NCI-H2196 (cell line): ENCODE results near the gene EFCAB5.
A peak's percentile ranks its signal among the peaks of the same experiment; 100 is the strongest.
"Not testable (repeated sequence)": the region's sequence is repeated elsewhere in the genome, so short reads cannot be mapped to it uniquely, and the experiment has no call there.

ENCODE experiments used
- DNase-seq: peaks from one replicate; lab custom pipeline; 2025; ENCODE audit not compliant: unreplicated experiment; lab: John Stamatoyannopoulos, UW

EFCAB5 gene

DNA sequence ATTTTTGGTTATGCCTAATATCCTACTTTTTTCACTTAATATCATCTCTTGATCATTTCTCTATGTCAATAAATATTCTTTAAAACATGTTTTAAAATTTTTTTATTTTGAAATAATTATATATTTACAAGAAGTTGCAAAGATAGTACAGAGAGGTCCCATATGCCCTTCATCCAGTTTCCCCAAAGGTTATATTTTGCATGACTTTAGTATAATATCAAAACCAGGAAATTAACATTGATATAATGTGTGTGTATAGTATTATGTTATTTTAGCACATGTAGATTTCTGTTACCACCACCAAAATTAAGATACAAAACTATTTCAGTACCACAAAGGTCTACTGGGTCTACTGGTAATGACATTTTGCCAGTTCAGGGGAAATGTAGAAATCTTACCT, 60.7 kb downstream of the EFCAB5 start:
- DNase-seq, result no peak

DNA sequence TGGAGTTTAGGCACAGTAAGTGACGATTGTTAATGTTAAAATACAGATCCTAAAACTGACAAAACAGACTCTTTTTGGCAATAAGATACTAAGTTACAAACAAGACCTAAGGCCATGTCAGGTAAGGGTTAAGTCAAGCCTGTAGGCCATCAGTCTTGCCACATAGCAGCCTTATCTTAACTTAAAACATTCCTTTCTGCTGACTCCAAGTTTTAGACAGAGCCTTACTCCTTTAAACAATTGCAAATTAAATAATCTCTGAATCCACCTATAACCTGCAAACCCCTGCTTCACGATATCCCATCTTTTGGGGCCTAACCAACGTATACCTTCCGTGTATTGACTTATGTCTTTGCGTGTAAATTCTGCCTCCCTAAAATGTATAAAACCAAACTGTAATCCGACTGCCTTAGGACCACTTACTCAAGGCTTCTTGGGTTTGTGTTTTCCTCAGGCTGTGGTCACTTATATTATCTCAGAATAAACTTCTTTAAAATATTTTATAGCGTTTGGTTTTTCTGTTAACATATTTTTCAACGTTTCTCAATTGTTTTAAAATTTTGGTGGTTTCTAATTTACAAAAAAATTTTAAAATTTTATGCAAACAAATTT, 64.4 kb downstream of the EFCAB5 start:
- no peak for DNase-seq

DNA sequence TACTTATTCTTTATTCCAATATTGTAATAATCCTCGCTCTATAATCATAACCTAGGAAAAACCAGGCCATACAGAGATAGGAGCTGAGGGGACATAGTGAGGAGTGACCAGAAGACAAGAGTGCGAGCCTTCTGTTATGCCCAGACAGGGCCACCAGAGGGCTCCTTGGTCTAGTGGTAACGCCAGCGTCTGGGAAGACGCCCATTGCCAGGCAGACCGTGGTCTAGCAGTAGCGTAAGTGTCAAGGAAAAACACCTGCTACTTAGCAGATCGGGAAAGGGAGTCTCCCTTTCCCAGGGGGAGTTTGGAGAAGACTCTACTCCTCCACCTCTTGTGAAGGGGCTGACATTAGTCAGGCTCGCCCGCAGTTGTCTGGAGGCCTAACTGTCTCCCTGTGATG, 70.5 kb downstream of the EFCAB5 start:
- not testable (repeated sequence) for DNase-seq

DNA sequence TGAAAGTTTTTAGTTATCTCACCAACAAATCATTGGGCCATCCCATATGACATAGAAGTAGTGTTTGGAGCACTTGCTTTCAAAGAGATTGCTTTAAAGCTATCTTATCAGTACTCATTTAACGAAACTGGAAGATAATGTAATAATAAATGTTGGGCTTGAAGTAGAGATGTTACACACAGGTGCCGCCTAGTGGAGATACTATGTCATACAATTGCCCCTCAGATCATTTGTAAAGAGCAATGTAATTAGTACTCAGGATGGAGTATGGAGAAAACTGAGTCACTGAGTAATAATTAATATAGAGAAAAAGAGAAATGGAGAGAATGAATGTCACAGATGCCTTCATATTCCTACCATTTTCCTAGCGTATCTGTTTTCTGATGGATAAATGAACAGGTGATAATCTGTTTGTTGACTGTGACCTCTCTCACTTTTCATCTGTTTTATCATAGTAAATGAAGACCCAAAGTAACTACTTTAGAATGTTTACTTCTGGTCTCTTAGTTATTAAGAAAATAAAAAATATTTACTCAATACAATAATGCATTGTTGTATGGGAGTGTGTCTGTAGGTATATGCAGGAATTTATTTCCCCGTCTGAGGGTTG, 80.4 kb downstream of the EFCAB5 start:
- DNase-seq, result peak; percentile 22

DNA sequence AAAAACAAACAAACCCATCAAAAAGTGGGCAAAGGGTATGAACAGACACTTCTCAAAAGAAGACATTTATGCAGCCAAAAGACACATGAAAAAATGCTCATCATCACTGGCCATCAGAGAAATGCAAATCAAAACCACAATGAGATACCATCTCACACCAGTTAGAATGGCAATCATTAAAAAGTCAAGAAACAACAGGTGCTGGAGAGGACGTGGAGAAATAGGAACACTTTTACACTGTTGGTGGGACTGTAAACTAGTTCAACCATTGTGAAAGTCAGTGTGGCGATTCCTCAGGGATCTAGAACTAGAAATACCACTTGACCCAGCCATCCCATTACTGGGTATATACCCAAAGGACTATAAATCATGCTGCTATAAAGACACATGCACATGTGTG, 83.9 kb downstream of the EFCAB5 start:
- not testable (repeated sequence) for DNase-seq

DNA sequence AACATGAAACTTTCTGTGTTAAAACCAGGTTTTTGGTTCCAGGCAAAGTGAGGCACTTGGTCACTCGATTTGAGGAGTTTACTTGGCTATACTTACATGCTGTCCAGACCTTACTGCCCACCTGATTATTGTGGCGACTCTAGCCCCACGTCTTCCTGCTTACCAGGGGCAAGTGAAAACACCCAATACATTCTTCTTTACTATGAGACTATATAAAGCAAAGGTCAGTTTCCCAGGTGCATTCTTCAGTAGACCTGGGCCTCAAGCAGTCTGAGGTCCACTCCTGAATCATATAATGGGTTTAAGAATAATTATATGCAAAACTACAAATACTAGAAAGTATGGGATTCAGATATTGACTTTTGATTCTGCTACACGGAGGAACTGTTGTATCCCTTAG, 86.2 kb downstream of the EFCAB5 start:
- DNase-seq, result no peak

DNA sequence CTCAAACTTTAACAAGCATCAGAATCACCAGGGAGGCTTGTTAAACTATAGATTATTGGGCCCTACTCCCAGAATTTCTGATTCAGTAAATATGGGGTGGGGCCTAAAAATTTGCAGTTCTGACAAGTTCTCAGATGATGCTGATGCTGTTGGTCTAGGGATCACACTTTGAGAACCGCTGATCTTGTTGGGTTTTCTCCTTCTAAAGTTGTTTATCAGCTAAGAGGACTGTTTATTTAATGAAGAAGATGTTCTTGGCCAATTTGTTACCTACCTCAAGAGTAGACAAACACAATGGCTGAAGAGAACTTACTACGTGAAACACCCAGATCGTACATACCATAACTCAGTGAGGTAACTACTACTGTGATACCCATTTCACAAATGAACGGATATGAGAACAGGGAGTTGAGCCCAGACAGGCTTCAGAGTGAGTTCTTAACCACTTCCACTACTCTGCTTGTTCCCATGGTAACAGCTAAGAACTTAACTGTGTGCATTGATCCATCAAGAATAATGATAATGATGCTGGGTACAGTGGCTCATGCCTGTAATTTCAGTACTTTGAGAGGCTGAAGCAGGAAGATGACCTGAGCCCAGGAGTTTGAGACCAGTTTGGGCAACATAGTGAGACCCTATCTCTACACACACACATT, 89.9 kb downstream of the EFCAB5 start:
- DNase-seq, result no peak

DNA sequence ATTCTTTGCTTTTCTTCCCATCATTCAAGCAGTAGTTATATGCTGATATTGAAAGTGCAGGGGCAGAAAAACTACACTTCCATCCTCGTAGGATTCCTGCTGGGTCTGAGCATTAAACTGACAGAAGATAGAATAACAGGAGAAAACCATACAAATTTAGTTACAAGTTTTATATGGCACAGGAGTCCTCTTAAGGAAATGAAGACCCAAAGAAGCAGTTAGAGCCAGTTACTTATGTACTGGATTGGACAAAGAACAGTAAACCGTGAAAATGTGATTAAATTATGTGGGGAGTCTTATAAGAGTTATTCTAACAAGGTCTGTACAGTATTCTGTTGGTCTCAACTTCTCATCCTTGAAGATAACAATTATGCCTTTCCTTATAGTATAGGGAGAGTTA, 93.9 kb downstream of the EFCAB5 start:
- no peak for DNase-seq

DNA sequence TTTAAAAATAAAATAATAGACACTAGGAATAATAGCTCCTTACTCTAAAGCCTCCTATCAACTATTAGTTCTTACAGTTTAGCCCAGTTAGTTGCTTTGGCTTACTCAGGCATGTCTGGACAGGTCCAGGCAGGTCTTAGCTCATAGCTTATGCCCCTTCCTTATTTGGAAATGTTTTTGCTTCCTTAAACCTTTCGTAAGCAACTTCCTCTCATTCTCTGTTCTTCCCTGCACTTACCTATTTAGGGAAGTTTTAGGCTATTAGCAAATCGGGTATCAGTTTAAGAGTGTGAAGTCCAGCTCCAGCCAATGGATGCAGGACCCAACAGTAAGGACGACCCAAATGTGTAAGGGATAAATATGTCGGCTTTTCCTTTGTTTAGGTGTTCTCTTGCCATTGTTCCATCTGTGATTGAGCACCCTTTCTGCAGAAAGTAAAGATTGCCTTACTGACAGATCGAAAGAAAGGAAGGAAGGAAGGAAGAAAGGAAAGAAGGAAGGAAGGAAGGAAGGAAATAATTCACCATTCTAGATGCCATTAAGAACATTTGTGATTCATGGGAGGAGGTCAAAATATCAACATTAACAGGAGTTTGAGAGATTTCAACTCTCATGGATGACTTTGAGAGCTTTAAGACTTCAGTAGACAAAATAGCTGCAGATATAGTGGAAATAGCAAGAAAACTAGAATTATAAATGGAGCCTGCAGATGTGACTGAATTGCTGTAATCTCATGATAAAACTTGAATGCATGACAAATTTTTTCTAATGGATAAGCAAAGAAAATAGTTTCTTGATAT, 99.5 kb downstream of the EFCAB5 start:
- DNase-seq, result not testable (repeated sequence)

DNA sequence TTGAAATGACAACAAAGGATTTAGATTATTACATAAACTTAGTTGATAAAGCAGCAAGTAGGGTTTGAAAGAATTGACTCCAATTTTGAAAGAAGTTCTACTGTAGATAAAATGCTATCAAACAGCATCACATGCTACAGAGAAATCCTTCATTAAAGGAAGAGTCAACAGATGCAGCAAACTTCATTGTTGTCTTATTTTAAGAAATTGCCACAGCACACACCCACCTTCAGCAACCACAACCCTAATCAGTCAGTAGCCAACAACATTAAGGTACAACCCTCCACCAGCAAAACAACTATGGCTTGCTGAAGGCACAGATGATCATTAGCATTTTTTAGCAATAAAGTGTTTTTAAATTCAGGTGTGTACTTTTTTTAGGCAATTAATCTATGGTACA, 100.1 kb downstream of the EFCAB5 start:
- no peak for DNase-seq

DNA sequence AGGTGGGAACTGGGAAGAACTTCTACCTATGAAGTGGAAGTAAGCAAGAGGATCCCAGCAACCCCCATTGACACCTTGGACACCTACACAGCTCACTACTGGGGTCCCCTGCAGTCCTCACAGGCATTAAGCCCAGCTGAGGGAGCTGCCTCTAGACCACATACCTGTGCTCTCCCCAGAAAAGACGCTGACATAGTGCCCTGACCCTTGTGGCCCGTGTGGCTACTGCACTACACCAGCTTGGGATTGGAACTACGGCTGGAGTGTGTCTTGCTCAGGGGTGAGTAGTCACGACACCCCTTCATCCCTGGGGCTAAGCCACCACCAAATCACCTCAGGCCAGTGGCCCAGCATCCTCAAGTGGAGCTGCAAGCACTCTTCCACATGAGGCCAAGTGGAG, 120.9 kb downstream of the EFCAB5 start:
- no peak for DNase-seq

DNA sequence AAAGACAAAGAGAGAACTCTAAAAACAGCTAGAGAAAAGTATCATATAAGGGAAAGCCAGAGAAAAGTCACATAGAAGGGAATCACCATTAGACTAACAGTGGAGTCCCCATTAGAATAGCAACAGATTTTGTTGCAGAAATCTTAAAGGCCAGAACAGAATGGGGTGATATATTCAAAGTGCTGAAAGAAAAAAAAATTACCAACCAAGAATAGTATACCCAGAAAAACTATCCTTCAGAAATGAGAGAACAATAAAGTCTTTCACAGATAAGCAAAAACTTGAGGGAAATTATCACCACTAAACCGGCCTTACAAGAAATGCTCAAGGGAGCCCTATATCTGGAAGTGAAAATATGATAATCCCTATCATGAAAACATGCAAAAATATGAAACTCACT, 123.3 kb downstream of the EFCAB5 start:
- DNase-seq, result no peak

DNA sequence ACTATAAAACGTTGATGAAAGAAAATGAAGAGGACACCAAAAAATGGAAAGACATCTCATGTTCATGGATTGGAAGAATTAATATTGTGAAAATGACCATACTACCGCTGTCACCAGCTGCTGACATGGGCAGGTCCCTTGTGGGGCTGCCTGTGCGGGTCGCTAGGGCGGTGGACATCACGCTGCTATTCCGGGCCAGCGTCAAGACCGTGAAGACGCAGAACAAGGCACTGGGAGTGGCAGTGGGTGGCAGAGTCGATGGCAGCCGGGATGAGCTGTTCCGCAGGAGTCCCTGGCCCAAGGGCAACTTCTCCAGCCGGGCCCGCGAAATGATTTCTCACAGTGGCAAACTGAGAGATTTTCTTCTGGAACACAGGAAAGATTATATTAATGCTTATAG, 127.0 kb downstream of the EFCAB5 start:
- DNase-seq, result no peak

DNA sequence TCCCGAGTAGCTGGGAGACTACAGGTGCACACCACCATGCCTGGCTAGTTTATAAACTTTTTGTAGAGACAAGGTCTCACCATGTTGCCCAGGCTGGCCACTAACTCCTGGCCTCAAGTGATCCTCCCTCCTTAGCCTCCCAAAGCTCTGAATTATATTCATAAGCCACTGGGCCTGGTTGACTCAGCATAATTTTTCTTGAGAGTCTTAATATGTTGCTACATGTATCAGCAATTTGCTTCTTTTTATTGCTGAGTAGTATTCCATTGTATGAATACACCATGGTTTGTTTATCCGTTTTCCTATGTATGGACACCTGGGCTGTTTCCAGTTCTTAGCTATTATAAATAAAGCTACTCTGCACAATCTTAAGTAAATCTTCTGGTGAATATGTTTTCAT, 132.8 kb downstream of the EFCAB5 start:
- DNase-seq, result no peak

DNA sequence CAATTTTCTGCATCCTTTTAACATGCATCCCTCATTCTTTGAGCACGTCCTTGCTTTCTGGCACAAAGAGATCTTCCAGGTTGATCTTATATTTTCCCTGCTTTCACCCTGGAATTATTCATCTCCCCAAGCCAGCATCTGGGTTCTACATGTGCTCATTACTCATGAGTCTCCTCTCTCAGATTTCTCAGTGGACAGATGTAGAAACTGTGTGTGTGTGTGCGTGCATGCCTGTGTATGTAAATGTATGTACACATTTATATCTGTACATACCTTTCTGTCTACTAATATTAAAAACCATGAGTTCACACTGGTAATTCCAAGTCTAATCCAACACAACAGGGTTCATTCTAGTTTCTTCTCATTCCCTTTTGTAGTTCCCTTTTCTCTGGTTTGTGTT, 133.3 kb downstream of the EFCAB5 start:
- DNase-seq, result no peak

DNA sequence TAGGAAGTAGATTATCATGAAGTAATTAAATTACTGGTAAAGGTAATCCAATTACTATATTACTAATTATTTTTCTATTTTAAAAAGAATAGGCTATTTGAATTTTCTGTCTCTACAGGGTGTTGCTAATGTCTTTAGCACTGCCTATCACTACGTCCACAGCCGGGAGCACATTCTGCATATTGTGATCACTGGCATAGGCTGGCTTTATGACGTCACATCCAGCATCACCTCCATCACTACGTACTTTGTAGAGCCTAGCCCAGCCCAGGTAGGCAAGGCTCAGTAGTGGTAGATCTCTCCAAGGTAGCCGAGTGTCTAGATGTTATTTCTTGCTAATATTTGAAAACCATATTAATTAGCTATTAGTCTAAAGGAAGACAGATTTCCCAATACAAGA, 141.3 kb downstream of the EFCAB5 start:
- no peak for DNase-seq

DNA sequence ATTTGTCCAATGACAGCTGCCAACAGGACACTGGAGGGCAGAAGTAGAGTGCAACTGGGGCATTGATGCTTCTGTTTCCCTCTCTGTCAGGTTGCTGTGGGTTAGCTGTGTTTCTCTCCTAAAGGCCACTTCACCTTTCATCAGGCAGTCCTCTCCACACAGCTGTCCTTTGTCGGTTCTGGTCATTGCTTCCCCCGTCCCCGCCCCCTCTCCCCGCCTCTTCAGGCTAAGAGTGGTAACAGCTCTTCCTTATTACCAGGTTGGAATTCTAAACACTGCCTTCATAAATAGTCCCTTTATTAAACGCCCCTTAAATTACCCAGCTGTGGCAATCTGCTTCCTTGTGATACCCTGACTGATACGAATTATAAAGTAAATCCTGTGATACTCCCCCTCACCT, 143.4 kb downstream of the EFCAB5 start:
- no peak for DNase-seq

DNA sequence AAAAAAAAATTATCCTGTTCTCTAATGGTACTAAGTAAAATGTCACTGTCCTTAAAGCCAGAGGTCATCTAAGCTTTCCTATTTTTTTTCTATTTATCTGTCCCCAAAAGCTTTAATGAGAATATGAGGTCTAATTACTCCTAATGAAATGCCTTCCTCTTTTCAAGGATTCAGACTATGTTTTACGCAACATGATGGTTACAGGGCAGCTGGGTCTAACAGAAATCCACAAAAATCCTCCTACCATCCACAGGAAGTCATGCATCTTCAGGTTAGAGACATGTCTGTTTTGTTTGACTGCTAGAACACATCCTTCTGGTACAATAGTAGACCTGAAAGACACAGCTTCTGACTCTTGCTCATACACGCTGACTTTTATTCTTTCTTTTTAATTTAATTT, 145.5 kb downstream of the EFCAB5 start:
- no peak for DNase-seq

DNA sequence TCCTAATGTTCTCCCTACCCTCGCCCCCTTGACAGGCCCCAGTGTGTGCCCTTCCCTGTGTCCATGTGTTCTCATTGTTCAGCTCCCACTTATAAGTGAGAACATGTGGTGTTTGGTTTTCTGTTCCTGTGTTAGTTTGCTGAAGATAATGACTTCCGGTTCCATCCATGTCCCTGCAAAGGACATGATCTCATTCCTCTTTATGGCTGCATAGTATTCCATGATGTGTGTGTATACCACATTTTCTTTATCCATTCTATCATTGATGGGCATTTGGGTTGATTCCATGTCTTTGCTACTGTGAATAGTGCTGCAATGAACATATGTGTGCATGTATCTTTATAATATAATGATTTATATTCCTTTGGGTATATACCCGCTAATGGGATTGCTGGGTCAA, 146.0 kb downstream of the EFCAB5 start:
- not testable (repeated sequence) for DNase-seq

DNA sequence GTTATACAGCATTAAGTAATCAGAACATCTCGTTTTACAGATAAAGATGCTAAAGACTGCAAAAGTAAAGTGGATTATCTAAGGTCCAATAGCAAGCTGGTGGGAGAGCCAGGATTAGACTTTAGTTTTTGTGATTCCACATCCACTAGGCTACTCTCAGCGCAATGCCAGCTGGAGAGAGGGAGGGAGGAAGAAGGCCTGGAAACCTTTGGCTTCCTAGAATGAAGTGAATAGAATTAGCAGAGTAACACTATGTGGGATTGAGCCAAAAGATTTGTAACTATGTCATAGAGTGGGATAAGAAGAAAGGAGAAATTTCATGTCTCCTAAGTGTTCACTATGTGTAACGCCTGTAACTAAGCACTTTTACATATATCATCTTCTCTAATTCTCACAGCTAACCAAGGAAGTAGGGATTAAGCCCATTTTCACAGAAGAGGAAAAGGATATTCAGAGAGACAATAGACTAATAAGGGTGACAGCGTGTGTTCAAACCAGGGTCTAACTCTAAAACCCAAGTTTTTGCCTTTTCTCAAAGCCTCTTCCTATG, 149.8 kb downstream of the EFCAB5 start:
- no peak for DNase-seq

DNA sequence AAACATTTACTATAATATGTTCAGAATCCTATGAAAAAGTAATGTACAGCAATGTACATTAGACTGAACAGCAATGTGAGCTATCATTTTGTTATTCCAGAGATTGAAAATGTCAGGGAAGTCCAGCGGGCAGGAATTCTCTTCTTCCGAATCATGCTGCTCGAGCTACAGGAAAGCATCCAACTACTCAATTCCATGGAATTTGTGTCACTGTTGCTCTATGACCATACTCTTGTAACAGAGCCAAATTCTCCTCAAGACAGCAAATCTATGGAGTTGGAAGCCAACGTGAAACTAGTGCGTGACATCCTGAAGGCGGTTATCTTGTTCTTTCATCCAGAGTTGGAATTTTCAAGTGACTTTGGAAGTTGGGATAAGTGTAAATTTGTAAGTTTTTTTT, 150.3 kb downstream of the EFCAB5 start:
- DNase-seq, result no peak

DNA sequence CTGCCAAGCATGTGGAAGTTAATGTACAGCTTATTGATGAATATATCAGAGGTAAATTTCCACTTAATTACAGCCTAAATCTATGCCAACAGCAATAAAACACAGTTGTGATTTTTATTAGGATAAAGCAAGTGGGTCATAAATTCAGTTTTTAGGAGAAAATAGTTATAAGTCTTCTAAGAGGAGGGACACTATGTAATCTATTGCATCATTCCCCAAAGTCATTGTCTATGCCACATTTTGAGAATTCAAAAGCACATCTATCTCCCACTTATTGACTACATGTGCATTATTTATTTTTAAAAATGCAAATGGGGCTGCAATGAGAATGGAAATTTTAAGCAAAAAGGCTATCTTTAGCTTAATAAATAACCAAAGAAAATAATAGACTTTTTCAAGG, 151.5 kb downstream of the EFCAB5 start:
- DNase-seq, result no peak
